GM21447 (cell line): ENCODE measurements around the gene SUSD1.

Experiments
- ATAC-seq: cut with Tn5 transposase; IDR thresholded peaks from one replicate; pipeline ENCODE4 v1.9.1; 2021; ENCODE audit not compliant: unreplicated experiment

The SUSD1 gene

DNA sequence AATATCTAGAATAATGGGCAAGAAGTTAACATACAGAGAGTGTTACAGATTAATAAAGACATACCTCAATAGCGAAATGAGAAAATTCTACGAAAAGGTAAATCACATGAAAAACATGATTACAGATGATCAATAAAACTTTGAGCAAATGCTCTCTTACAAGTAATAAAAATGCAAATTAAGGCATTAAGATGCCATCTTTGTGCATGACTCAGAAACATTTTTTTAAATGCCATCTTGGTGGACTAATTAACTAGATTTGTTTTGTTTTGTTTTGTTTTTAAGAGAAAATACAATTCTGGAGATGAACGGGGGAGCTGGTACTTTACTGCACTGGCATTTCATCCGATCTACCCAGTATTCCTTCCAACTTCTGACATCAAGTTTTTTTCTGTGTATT, 130.2 kb downstream of the SUSD1 start:
- no peak for ATAC-seq

DNA sequence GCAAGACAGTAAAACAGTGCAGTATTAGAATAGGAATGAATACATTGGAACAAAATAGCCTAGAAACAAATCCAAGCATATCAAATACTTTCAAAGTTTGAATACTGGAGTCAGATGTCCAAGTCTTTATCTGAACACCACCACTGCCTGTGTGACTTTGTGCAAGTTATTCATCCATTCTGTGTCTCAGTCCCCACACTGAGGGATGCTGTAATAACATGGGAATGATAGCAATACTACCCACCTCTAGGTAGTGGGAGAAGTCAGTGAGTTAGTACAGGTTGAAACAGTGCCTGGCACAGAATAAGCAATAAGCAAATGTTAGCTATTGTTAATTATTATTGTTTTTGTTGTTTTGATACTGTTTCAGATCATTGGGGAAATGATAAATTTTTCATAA, 130.9 kb downstream of the SUSD1 start:
- no peak for ATAC-seq

DNA sequence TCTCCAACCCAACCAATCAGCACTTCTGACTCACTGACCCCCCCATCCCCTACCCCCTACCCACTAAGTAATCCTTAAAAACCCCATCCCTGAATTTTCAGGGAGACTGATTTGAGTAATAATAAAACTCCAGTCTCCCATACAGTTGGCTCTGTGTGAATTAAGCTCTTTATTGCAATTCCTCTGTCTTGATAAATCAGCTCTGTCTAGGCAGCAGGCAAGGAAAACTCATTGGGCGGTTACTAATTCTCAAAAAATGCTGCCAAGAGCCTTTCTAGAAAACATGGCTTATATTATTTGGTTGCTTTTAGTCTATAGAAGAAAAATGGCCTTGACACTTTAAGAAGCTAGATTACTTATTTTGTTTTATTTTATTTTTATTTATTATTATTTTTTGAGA, 131.7 kb downstream of the SUSD1 start:
- ATAC-seq: no peak

DNA sequence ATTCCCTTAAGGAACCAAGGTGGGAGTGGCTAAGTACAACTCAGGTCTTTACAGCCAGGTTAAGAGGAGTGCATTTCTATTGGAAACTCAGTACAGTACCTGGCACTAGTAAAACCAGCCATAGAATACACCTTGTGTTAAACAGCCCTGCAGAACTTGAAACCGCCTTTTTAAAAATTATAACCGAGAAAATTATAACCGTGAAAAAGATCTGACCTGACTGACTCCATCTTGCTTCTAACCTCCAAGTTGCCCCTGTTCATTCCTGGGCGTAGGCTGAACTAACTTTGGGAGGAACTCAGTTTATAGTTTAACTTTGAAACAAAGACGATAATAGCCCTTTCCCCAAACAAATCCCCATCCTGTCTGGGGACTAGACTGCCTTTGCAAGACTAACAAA, 132.3 kb downstream of the SUSD1 start:
- no peak for ATAC-seq

DNA sequence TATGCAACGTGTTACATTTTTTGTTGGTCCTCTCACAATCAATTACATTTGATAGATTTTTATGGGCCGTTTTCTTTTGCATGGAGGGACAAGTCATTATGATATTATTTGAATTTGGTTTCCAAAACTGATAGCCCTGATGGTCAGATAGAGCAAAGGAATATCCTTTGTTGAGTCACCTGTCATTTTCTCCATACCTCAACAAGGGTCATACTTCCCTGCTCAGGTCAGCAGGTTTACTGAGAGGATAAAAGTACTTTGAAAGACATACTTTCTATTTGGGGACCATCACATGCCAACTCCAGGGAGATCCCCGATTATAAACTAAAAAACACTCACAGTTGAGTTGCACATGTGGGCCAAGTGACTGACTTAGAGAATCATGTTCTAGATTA, 132.9 kb downstream of the SUSD1 start:
- ATAC-seq: no peak

DNA sequence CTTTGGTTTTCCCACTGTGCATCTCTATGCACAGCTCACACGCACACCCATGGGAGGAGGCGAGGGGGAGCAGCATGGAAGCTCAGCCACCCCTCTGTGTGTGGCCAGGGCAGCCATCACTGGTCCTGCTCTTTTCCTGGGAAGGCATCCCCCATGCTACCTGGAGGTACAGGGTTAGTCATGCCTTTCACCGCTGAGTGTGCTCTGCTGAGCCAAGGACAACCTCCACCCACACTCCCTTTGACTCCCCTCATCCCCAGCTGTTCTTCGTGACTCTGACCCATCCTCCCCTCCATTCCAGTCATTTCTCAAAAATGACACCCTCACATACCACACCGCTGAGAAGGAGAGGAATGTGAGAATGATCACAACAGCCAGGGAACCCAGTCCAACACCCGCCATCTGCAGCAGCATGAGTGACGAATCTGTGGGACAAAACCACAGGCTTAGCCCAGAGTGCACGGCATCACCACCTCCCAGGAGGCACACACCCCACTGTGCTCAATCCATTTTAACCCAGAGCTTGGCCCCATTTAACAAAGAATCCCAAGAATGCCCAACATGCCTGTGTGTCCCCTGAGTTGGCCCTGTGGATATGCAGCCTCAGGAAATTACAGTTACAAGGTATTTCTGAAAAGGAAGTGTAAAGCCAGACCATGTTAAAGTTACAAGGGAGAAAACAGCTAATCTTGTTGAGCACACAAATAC, 133.4 kb downstream of the SUSD1 start:
- ATAC-seq: no peak

DNA sequence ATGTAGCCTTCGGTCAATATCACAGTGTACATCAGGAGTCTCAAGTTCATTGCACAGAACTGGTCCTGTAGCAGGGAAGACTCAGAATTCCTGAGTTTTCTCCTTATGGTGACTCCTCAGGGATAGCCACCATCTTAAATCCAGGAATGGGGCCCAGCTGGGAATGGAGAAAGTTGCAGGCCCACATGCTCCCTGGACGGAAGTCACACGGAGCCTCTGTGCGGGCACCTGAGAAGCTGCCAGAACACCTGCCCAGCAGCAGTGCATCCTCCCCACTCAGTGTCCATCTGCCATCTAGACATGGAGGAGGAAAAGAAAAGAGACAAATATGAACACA, 133.9 kb downstream of the SUSD1 start:
- ATAC-seq: no peak

DNA sequence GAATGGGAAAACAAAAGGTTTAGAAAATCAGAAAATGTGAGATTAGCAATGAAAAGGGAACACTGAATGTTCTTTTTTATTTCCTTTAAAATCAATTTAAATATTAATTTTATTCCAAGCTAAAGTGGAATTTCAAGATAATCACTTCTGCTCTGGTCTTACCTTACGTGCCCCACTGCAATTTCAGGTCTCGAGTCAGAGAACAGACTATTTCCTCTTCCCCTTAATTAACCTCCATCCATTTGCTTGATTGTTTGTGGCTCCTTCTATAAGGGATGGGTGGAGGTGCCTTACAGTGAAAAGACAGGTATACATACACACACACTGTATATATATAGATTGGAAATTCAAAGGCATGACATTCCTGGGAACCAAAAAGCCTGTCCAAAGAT, 137.1 kb downstream of the SUSD1 start:
- ATAC-seq: no peak

DNA sequence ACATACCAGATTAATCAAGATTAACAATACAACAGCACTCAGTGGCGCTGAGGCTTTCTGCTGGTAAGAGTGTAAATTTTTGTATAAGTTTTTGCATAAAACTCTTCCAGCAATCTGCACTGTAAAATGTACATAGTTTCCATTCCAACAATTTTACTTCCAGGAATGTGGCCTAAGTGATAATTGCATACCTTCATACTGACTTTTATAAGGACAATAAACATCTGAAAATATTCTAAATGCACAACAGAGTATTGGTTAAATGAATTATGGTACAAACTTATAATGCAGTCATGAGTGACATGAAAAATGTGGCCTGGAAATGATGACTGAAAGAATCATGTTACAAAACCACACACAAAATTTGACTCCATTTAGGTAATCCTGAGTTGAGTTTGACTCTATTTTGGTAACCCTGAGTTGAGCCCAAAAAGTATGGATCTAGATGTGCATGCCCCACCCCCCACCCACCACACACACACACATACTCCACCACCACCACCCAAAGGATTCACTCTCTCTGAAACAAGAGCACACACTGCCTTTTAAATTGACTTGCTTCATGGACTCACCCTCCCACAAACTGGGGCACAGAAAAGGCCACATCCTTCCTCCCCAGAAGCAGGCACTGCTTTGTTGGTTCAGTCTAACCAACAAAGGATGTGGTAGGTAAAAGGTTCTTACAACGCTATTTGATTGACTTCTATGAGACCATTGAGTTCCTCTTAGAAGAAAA, 137.6 kb downstream of the SUSD1 start:
- peak; percentile 40 for ATAC-seq

DNA sequence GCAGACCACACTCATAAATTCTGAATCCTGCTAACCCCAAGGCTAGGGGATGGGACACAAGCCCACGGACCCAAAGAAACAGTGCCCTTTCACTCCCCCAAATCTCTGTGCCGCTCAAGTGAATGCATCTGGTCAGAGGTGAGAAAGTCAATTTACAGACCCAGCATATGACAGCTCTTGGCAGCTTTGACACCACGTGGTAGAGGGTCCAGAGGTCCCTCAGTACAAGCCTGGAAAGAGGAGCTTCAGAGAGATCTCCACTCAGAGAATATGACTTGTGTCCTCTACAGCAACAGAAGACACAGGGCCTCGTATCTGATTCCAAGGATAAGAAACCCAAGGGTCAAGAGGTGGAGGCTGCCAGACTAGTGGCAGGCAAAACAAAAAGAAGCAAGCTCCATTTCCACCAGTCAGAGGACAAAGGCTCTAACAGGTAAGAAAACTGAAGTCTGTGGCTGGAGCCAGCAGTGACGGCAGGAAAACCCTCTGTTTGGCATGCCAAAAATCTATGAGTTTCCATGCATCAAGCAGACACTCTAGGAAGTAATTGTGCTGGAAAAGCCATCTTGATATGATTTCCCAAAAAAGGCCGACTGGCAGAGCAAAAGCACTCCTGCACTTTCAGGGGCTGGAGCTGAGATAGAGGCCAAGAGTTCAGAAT, 139.8 kb downstream of the SUSD1 start:
- no peak for ATAC-seq

DNA sequence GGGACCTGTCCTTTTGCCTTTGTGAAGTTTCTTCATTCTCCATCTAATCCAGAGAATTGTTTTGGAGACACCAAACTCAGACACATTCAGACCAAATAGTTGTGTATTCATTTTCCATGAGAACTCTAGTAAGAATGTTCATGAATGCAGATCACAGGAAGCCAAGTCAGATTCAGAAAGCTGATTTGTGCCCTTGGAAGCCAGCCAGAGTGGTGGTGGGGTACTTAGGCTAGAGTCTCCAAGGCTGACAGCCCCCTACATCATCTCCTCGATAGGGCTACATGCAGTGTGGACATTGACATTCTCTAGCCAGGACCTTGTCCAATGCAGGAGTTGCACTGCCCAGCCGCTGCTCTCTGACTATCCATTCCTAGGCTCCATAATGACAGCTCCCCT, 140.9 kb downstream of the SUSD1 start:
- no peak for ATAC-seq

DNA sequence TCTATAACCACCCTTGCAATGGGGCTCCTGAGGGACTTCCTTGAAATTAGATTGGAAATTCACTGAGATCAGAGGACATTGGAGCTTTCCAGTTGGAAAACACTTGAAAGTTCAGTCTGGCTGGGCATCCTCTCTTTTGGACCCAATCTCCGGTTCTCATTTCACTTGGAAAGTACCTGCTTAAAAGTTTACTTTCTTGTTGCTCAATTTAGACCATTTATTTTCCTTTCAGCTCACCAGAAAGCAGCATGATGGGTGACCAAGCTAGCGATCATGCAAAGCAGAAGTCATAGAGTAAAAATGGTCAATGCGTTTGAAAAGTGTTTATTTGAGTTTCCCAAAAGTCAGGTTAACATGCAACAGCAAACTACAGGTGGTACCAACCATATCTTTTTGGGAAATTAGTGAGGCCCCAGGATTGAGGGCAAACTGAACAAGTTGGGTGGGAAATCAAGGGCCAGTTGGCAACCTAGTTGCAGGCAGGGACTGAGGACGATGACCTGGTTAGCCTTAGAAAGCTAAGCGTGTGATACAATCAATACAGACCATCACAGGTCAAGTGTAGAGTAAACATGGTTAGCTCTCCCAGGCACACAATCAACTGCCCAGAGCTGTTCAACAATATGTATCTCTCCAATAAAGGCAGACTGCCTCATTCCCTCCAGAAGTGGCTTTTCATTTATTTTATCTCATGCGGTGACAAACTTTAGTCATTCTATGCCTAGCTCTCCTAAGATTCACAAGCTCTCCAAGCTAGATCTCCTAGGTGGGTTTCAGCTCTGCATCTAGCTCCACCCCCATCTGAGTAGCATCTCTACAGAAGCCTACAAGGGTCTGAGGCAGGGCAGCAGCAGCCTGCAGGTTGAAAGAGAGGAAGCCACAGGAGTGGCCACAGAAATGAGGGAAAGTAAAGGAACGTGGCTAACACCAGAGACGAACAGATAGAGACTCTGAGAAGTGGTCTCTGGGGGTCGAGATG, 141.6 kb downstream of the SUSD1 start:
- no peak for ATAC-seq

DNA sequence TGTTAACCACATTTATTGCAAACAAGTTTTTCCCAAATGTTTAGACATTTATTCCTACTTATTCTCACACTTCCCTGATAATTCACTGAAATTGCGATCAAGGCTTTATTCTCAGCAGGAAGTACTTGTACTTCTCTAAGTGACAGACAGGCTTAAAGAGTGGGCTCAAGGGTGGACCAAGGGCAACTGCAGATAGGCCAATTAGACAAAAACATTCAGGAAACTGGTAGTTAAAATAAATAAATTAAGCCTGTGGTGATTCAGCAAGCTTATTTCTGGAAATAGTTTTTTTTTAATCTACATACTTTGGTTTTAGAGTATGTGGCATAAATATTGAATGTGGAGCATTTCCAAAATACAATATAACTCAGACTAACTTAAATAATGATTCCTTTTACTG, 142.4 kb downstream of the SUSD1 start:
- no peak for ATAC-seq

DNA sequence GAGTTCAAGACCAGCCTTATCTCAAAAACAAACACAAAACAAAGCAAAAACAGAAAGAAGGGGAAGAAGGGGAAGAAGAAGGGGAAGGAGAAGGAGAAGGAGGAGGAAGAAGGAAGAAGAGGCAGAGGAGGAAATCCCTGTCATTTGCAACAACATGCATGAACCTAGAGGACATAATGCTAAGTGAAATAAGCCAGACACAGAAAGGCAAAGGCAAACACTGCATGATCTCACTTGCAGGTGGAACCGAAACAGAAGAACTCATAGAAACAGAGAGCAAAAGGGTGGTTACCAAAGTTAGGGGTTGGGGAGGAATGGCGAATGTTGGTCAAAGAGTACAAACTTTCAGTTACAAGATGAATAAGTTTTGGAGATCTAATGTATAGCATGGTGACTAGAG, 143.1 kb downstream of the SUSD1 start:
- ATAC-seq: peak; percentile 56

DNA sequence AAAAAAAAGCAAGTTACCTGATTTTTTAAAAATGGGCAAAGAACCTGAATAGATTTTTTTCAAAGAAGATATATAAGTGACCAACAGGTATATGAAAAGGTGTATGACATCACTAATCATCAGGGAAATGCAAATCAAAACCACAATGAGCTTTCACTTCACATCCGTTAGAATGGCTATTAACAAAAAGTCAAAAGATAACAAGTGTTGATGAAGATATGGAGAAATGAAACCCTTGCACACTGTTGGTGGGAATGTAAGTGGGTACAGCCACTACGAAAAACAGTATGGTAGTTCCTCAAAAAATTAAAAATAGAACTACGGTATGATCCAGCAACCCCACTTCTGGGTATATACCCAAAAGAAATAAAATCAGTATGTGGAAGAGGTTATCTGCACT, 143.7 kb downstream of the SUSD1 start:
- no peak for ATAC-seq

DNA sequence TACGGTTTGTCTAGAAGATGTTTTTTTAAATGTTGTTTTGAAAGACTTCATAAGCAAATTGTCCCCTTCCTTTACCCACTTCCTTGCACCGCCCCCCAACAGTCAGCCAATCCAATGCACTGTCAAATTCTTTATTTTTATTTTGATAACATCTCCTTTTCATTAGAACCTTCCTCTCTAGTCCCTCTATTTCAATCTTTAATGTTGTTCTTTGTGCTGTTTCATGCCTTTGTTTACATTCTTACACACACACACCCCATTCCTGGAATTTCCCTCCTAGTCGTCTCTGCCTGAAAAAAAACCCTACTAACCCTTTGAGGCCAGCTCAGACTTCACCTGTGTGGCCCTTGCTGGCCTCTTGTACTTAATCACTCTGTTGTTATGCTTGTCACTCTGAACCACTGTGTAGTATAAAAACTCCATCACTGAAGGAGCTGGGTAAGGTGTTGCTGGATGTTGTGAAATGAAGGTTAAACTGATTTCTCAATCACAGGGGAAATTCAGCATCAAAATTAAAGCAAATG, 145.1 kb downstream of the SUSD1 start:
- ATAC-seq: no peak

DNA sequence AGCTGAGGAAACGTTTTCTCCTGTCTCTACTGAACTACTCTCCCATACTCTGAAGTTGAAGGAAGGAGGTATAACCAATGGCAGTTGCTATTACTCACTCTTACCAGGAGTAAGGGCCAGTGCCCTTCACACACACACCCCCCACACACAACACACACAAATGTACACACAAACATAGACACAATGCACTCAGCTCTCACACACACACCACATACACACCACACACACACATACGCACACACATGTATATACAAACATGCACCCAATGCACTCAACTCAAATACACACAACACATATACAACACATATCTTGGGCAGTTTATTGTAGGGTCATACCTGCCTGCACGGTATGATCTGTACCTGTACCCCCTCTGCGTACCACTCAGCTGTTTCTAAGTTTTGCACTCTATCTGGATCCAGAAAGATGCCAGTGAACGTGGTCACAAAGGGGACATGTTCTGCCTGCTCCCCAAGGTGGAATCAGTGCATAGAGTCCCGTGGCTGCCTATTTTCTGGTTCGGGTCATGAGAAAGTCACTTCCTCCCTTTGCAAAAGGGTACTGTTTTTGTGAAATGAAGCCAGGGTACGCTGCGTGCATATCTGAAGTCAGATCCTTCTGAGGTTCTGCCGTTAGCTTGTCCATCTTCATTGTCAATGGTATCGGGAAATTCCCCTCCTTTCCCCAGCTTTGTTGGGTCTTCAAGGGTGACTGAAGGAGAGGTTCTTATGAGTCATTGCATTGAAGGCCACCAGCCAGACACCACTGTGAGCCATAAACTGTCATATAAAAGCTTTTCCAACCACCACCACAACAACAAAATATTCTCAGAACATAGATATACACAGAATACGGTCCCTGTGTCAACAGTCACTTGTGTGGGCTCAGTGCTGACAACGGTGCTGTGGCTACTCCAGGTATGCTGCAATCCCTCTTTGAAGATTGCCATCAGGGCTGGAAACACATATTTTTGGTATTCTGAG, 146.6 kb downstream of the SUSD1 start:
- ATAC-seq: peak; percentile 52

DNA sequence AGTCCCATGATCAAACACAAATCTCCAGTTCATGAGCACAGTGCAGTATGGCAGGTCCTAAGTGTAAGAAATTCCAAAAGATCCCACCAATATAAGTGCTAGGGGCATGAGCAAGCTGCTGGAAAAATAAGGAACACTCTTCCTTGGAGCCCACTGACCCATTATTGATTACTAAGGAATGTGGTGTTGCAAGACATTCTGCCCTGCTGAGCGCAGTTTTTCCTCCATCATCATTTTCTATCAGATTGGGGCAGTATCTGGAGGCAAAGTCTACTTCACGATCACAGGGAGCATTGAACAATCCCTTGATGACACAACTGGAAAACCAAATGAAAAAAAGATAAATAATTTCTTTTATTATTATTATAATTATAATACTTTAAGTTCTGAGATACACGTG, 149.2 kb downstream of the SUSD1 start:
- ATAC-seq: no peak

DNA sequence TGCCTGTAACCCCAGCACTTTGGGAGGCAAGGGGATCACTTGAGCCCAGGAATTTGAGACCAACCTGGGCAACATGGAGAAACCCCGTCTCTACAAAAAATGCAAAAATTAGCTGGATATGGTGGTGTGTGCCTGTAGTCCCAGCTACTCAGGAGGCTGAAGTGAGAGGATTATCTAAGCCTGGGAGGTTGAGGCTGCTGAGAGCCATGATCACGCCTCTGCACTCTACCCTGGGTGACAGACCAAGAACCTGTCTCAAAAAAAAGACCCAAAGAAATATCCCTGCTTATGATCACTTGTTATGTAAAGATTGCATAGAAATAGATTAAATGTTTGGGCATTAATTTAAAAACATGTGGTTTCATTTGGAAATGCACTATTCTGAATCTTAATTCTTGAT, 153.4 kb downstream of the SUSD1 start:
- no peak for ATAC-seq
